Neuronal stem cell (in vitro differentiated cells): ENCODE data around the gene CDK10.
A peak's percentile ranks its signal among the peaks of the same experiment; 100 is the strongest.

ENCODE experiments used
- DNase-seq: peaks from one replicate; pipeline ENCODE4 v3.0.0-alpha.2; 2013; ENCODE audit warnings: low spot score
- H2AFZ ChIP-seq: one replicate; pipeline ENCODE4 v1.6.1; 2013; ENCODE audit warnings: mild to moderate bottlenecking, low read length, inconsistent platforms
- H2AK5ac ChIP-seq: 2 replicates; pipeline ENCODE4 v1.6.1; 2013; ENCODE audit warnings: low read depth, mild to moderate bottlenecking, inconsistent platforms, low read length, moderate library complexity, mixed read lengths
- H2BK120ac ChIP-seq: 2 replicates; pipeline ENCODE4 v1.6.1; 2013; ENCODE audit warnings: low read depth, mild to moderate bottlenecking, inconsistent platforms, low read length, moderate library complexity, mixed read lengths
- H2BK12ac ChIP-seq: one replicate; pipeline ENCODE4 v1.6.1; 2013; ENCODE audit warnings: low read length, inconsistent platforms
- H2BK15ac ChIP-seq: 2 replicates; pipeline ENCODE4 v1.6.1; 2013; ENCODE audit warnings: mild to moderate bottlenecking, low read length, inconsistent platforms, mixed read lengths
- H2BK5ac ChIP-seq: one replicate; pipeline ENCODE4 v1.6.1; 2013; ENCODE audit warnings: inconsistent platforms, mild to moderate bottlenecking, low read length, moderate library complexity
- H3K14ac ChIP-seq: one replicate; pipeline ENCODE4 v1.6.1; 2013; ENCODE audit warnings: low read length, inconsistent platforms
- H3K18ac ChIP-seq: 2 replicates; pipeline ENCODE4 v1.6.1; 2013; ENCODE audit warnings: low read length, inconsistent platforms
- H3K23ac ChIP-seq: 2 replicates; pipeline ENCODE4 v1.6.1; 2013; ENCODE audit warnings: low read depth, mild to moderate bottlenecking, mixed read lengths, low read length, inconsistent platforms; ENCODE audit not compliant: poor library complexity
- H3K27ac ChIP-seq: replicated peaks from 3 replicates; pipeline ENCODE4 v1.5.1; 2013; ENCODE audit warnings: low read length, inconsistent platforms
- H3K27me3 ChIP-seq, 3 experiments: 2 replicates each; pipeline ENCODE4 v1.6.1; 2013; ENCODE audit warnings: low read length in 3 of 3, mild to moderate bottlenecking in 2 of 3, inconsistent platforms in 1 of 3, low read depth in 1 of 3, mixed read lengths in 1 of 3, moderate library complexity in 1 of 3; ENCODE audit not compliant: control insufficient read depth in 3 of 3, insufficient read depth in 3 of 3
- H3K36me3 ChIP-seq, 2 donors: replicated peaks in 1 of 2; 2 replicates each; pipeline ENCODE4 v1.6.1; 2013; ENCODE audit warnings: low read length in 2 of 2; ENCODE audit not compliant: control insufficient read depth in 2 of 2, insufficient read depth in 2 of 2
- H3K4ac ChIP-seq: 2 replicates; pipeline ENCODE4 v1.6.1; 2013; ENCODE audit warnings: inconsistent platforms, mild to moderate bottlenecking, low read length, moderate library complexity
- H3K4me1 ChIP-seq, 2 donors: 1 replicate in 1 of 2; 2 replicates in 1 of 2; pipeline ENCODE4 v1.6.1; 2013; ENCODE audit warnings: low read length in 2 of 2, low read depth in 1 of 2; ENCODE audit not compliant: control insufficient read depth in 2 of 2, insufficient read depth in 1 of 2
- H3K4me2 ChIP-seq: one replicate; pipeline ENCODE4 v1.6.1; 2013; ENCODE audit warnings: mild to moderate bottlenecking, low read length, inconsistent platforms; ENCODE audit not compliant: insufficient read depth, poor library complexity, severe bottlenecking
- H3K4me3 ChIP-seq, 2 donors: 2 replicates each; pipeline ENCODE4 v1.5.1; 2013; ENCODE audit warnings: low read length in 2 of 2, mild to moderate bottlenecking in 2 of 2, inconsistent platforms in 1 of 2, moderate library complexity in 1 of 2
- H3K79me1 ChIP-seq: one replicate; pipeline ENCODE4 v1.6.1; 2013; ENCODE audit warnings: low read depth, mild to moderate bottlenecking, inconsistent platforms, low read length, moderate library complexity
- H3K9ac ChIP-seq: one replicate; pipeline ENCODE4 v1.6.1; 2013; ENCODE audit warnings: mild to moderate bottlenecking, low read depth, low read length, inconsistent platforms; ENCODE audit not compliant: poor library complexity
- H3K9me3 ChIP-seq, 2 donors: replicated peaks in 1 of 2; 2 replicates each; pipeline versions ENCODE3 to v1.6.1; 2013; ENCODE audit warnings: low read length in 2 of 2, mild to moderate bottlenecking in 2 of 2, inconsistent platforms in 1 of 2, low read depth in 1 of 2, mixed read lengths in 1 of 2, moderate library complexity in 1 of 2; ENCODE audit not compliant: control insufficient read depth in 2 of 2, insufficient read depth in 1 of 2
- H4K8ac ChIP-seq: one replicate; pipeline ENCODE4 v1.6.1; 2013; ENCODE audit warnings: low read depth, mild to moderate bottlenecking, inconsistent platforms, low read length, moderate library complexity
- H4K91ac ChIP-seq: one replicate; pipeline ENCODE4 v1.6.1; 2013; ENCODE audit warnings: low read length, low read depth, mild to moderate bottlenecking, inconsistent platforms; ENCODE audit not compliant: poor library complexity
- WGBS, 2 donors: extraction: QIAGEN DNeasy Blood & Tissue Kit; methylation state at CpG; one replicate each; pipeline ENCODE4 v1.1.7; 2013; ENCODE audit warnings: missing lambda C conversion rate in 2 of 2, mixed read lengths in 1 of 2; ENCODE audit not compliant: insufficient read length in 2 of 2, insufficient replicate concordance in 1 of 2; ENCODE audit errors: extremely low coverage in 2 of 2; 5-methylcytosine and 5-hydroxymethylcytosine counted together

The CDK10 gene

GRCh38 chr16:89701425-89702406 is 15.2 kb downstream of the CDK10 start, which contains the start of gene SPATA2L:
TSS of gene SPATA2L (minus strand) at chr16:89701705. CDS start at chr16:89701232, 473 bp downstream.
- WGBS, 2 donors = no CpG with 5 or more reads among the region's 97 CpGs
- Histone ChIP-seq H3K14ac (peak within 1 kb of the TSS; percentile 97), H4K8ac (no peak within 1 kb of the TSS), H3K27ac (no peak within 1 kb of the TSS), H3K9ac (peak within 1 kb of the TSS; percentile 91), H3K23ac (peak within 1 kb of the TSS; percentile 90), H3K79me1 (peaks cover 7% of the 10 kb centered on the region), H4K91ac (peak within 1 kb of the TSS; percentile 82), H3K27me3 (peaks cover 0 to 2% (median 0%) of the 10 kb centered on the region in 3 experiments), H3K4me2 (peak within 1 kb of the TSS; percentile 84), H3K9me3 (no peaks in the 10 kb centered on the region), H2AK5ac (peak within 1 kb of the TSS; percentile 2), H2BK120ac (no peak within 1 kb of the TSS), H3K4ac (no peak within 1 kb of the TSS), H3K4me1 (peaks cover 12 to 17% of the 10 kb centered on the region in 2 donors), H3K4me3 (peak within 1 kb of the TSS; percentile 88 to 95), H2BK5ac (peak within 1 kb of the TSS; percentile 88), H3K18ac (peak within 1 kb of the TSS; percentile 86), H2BK12ac (no peak within 1 kb of the TSS), H2BK15ac (peak within 1 kb of the TSS; percentile 83), H3K36me3 (peaks cover 3 to 26% of the 10 kb centered on the region in 2 donors), H2AFZ (peak within 1 kb of the TSS; percentile 98)
- peak; percentile 96 for DNase-seq

- no peak overlapping the region for H3K14ac ChIP-seq
- H4K91ac ChIP-seq = no peak overlapping the region
- no peaks in the 10 kb centered on the region for H3K9me3 ChIP-seq
- no CpG with 5 or more reads among the region's 13 CpGs for WGBS, 2 donors
- no peak overlapping the region for H3K4ac ChIP-seq
- no peak overlapping the region for H3K23ac ChIP-seq
- H3K9ac ChIP-seq = no peak overlapping the region
- no peak overlapping the region for H3K4me2 ChIP-seq
- H2BK15ac ChIP-seq = no peak overlapping the region
- H3K4me3 ChIP-seq = no peak overlapping the region
- no peak overlapping the region for H2AFZ ChIP-seq
- H2BK5ac ChIP-seq = no peak overlapping the region
- H3K79me1 ChIP-seq = peaks cover 7% of the 10 kb centered on the region
- no peak overlapping the region for H4K8ac ChIP-seq
- H3K4me1 ChIP-seq = peaks cover 13 to 17% of the 10 kb centered on the region in 2 donors
- no peak overlapping the region for H2AK5ac ChIP-seq
- no peak overlapping the region for H3K27ac ChIP-seq
- H3K36me3 ChIP-seq = peaks cover 0 to 6% of the 10 kb centered on the region in 2 donors
- no peak for DNase-seq
- no peak overlapping the region for H3K18ac ChIP-seq
- H2BK12ac ChIP-seq = no peak overlapping the region
- no peak overlapping the region for H2BK120ac ChIP-seq
- peaks cover 0 to 2% (median 0%) of the 10 kb centered on the region in 3 experiments for H3K27me3 ChIP-seq
Measured at GRCh38 chr16:89704281-89704680, 17.8 kb downstream of the CDK10 start.

GRCh38 chr16:89705006-89705405 is 18.5 kb downstream of the CDK10 start:
- Histone ChIP-seq H3K36me3 (no peaks in the 10 kb centered on the region), H4K91ac (no peak overlapping the region)

More at GRCh38 chr16:89705006-89705405, 18.5 kb downstream of the CDK10 start:
- H3K9me3 ChIP-seq = no peaks in the 10 kb centered on the region
- peak overlapping the region; percentile 89 for H2AK5ac ChIP-seq
- peak overlapping the region; percentile 48 for H3K18ac ChIP-seq
- no peak overlapping the region for H3K27ac ChIP-seq
- peak overlapping the region; percentile 85 for H2BK15ac ChIP-seq
- H3K23ac ChIP-seq = no peak overlapping the region
- H3K4me1 ChIP-seq = peaks cover 13 to 16% of the 10 kb centered on the region in 2 donors
- no peak overlapping the region for H2AFZ ChIP-seq
- no peak overlapping the region for H2BK5ac ChIP-seq
- H3K9ac ChIP-seq = peak overlapping the region; percentile 70
- WGBS, 2 donors = no CpG with 5 or more reads among the region's 15 CpGs
- no peak overlapping the region for H2BK12ac ChIP-seq
- H3K4ac ChIP-seq = peak overlapping the region; percentile 10
- H3K4me3 ChIP-seq = no peak overlapping the region
- DNase-seq = no peak
- peaks cover 7% of the 10 kb centered on the region for H3K79me1 ChIP-seq
- H2BK120ac ChIP-seq = no peak overlapping the region
- H3K27me3 ChIP-seq = peaks cover 0 to 2% (median 0%) of the 10 kb centered on the region in 3 experiments
- H3K4me2 ChIP-seq = no peak overlapping the region
- peak overlapping the region; percentile 71 for H3K14ac ChIP-seq
- no peak overlapping the region for H4K8ac ChIP-seq
